Measurements from ENCODE around the gene LNX2. TPM values are rescaled to one million over a fixed set of nuclear protein-coding genes. Genes with fewer than 3 reads are reported as not detected.

Gene LNX2
- total RNA-seq, 4 donors from 2014 or later, result 5.0 to 6.6 (median 5.7) TPM

GRCh38 chr13:27588405-27588804, 31.9 kb downstream of the LNX2 start:
- no peak for DNase-seq (ENCODE audit: low spot score)
- no peak for ATAC-seq (ENCODE audit: low FRiP score)
- no peak for TF ChIP-seq CTCF (IDR thresholded peaks at IDR 0.05)

- TF ChIP-seq CTCF (IDR thresholded peaks at IDR 0.05), result no peak
- DNase-seq (ENCODE audit: low spot score) (no peak), ATAC-seq (ENCODE audit: low FRiP score) (no peak)
Measured at GRCh38 chr13:27587095-27587746, 33.1 kb downstream of the LNX2 start.

GRCh38 chr13:27583645-27584044, 36.7 kb downstream of the LNX2 start:
- DNase-seq (ENCODE audit: low spot score) (no peak), ATAC-seq (ENCODE audit: low FRiP score) (no peak)
- TF ChIP-seq CTCF (IDR thresholded peaks at IDR 0.05), result no peak

GRCh38 chr13:27578121-27579030, 42.0 kb downstream of the LNX2 start:
- DNase-seq (ENCODE audit: low spot score), result no peak
- no peak for ATAC-seq (ENCODE audit: low FRiP score)
- no peak for TF ChIP-seq CTCF (IDR thresholded peaks at IDR 0.05)

- TF ChIP-seq CTCF (IDR thresholded peaks at IDR 0.05), result no peak
- ATAC-seq (ENCODE audit: low FRiP score) (no peak), DNase-seq (ENCODE audit: low spot score) (no peak)
Measured at GRCh38 chr13:27574661-27575060, 45.7 kb downstream of the LNX2 start.

- no peak for TF ChIP-seq CTCF (IDR thresholded peaks at IDR 0.05)
- DNase-seq (ENCODE audit: low spot score) (no peak), ATAC-seq (ENCODE audit: low FRiP score) (no peak)
Measured at GRCh38 chr13:27573265-27573664, 47.1 kb downstream of the LNX2 start.

Measured in omental fat pad (tissue), 4 donors.